ENCODE measurements around the gene CBY1. TPM values are rescaled to one million over a fixed set of nuclear protein-coding genes. Genes with fewer than 3 reads are reported as not detected.
A peak's percentile ranks its signal among the peaks of the same experiment; 100 is the strongest.

The CBY1 gene
- total and polyA plus RNA-seq, 10 of the 15 experiments (the other 5 are each of a cell fraction or from before 2014, with no cell fraction given), result 7.3 to 18.6 (median 11.9) TPM

DNA sequence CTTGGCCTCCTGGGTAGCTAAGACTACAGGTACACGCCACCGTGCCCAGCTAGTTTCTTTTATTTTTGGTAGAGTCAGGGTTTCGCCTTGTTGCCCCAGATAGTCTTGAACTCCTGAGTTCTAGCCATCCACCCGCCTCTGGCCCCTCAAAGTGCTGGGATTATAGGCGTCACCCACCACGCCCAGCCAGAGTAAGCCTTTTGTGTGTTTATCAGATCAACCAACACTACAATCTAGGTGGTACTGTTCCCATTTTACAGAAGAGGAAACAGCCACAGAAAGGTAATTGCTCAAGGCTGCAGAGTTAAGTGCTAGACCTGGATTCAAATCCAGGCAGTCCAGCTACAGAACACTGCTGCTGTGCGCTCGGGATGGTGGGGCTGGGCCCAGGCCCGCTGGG, 28.5 kb downstream of the CBY1 start:
- CTCF ChIA-PET, result interaction anchor here (4.3 kb wide), 1 partner anchor 14 kb away, joined by 45 read pairs; the partner anchor contains the start of gene JOSD1
- Histone ChIP-seq H3K4me2 (ENCODE audit: control insufficient read depth, insufficient read depth) (no peak overlapping the region), H3K4me3 (no peak overlapping the region), H3K79me2 (ENCODE audit: control insufficient read depth, insufficient read depth, low read length) (peaks cover 12% of the 10 kb centered on the region), H3K9me3 (replicated peaks; ENCODE audit: control insufficient read depth, insufficient read depth, low read length) (no peaks in the 10 kb centered on the region; the same call in 2 of the 3 replicates), H4K20me1 (ENCODE audit: control insufficient read depth, insufficient read depth) (no peaks in the 10 kb centered on the region), H3K27me3 (replicated peaks in 1 of 2; ENCODE audit: control insufficient read depth in 2 of 2, insufficient read depth in 2 of 2, low read length in 1 of 2) (no peaks in the 10 kb centered on the region), H2AFZ (ENCODE audit: control insufficient read depth, low read depth, low read length) (no peak overlapping the region), H3K4me1 (ENCODE audit: control insufficient read depth, insufficient read depth, low read length) (no peaks in the 10 kb centered on the region; the same call in 1 of the 2 replicates), H3K36me3 (ENCODE audit: control insufficient read depth in 2 of 2, insufficient read depth in 2 of 2, low read length in 1 of 2) (peaks cover 15 to 18% of the 10 kb centered on the region in 2 experiments; a peak in 3 of 4 replicates), H3K9ac (ENCODE audit: control insufficient read depth, insufficient read depth, low read length) (no peak overlapping the region), H3K27ac (ENCODE audit: control insufficient read depth, insufficient read depth) (no peak overlapping the region)
- intact Hi-C loops (cut with micrococcal nuclease; ENCODE audit: unreplicated experiment), result no loop called here
- over 99% methylated on average over 9 of the region's 9 CpGs for WGBS (ENCODE audit: insufficient coverage, insufficient replicate concordance, low lambda C conversion rate, missing lambda C conversion rate)
- SMC1A ChIA-PET (ENCODE audit: uncharacterized antibody, unreplicated experiment), result interaction anchor here (4.4 kb wide), 1 partner anchor 13 kb away, joined by 43 read pairs; the partner anchor contains the start of gene JOSD1
- TF ChIP-seq BACH1 (IDR thresholded peaks at IDR 0.05; ENCODE audit: borderline replicate concordance), result 0 out of 2 replicates have a peak, but pooled peaks have one; percentile 8
- TF ChIP-seq, protein P1, sequence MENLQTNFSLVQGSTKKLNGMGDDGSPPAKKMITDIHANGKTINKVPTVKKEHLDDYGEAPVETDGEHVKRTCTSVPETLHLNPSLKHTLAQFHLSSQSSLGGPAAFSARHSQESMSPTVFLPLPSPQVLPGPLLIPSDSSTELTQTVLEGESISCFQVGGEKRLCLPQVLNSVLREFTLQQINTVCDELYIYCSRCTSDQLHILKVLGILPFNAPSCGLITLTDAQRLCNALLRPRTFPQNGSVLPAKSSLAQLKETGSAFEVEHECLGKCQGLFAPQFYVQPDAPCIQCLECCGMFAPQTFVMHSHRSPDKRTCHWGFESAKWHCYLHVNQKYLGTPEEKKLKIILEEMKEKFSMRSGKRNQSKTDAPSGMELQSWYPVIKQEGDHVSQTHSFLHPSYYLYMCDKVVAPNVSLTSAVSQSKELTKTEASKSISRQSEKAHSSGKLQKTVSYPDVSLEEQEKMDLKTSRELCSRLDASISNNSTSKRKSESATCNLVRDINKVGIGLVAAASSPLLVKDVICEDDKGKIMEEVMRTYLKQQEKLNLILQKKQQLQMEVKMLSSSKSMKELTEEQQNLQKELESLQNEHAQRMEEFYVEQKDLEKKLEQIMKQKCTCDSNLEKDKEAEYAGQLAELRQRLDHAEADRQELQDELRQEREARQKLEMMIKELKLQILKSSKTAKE (IDR thresholded peaks at IDR 0.05; ENCODE audit: low read depth, poor library complexity, severe bottlenecking), result no peak
- ATAC-seq (no peak), FAIRE-seq (no peak), DNase-seq (ENCODE audit: low read depth, low spot score) (no peak)
- RAD21 ChIA-PET (ENCODE audit: unreplicated experiment), result no interaction called here
- POLR2A ChIA-PET, result interaction anchor here (0.6 to 4.2 kb wide), 3 partner anchors 14 to 215 kb away, joined by 4 to 43 read pairs (median 14); no protein-coding TSS in a partner anchor
- BruUV-seq (replicated peaks), result no TSS peak
- in situ Hi-C loops (cut with MboI), result no loop called here

DNA sequence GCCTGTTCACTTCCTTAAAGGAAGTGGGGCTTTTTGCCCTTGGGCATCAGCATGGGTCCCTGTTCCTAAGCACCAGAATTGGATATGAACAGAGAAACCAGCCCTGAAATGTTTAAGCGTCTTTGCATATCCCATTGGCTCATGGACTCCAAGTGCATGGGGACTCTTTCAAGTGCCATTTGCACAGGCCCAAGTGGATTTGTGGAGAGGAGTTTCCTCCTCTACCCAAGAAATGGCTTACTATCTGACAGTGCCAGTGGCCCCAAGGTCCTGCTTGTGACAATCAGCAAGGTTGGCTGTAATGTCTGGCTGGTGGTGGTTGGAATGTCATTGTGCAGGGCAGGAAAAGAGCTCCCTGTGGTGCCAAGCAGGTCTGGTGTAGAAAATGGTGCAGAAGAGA, 29.3 kb downstream of the CBY1 start:
- in situ Hi-C loops (cut with MboI), result no loop called here
- RAD21 ChIA-PET (ENCODE audit: unreplicated experiment), result interaction anchor here (0.6 kb wide), 1 partner anchor 90 kb away, joined by 4 read pairs; no protein-coding TSS in a partner anchor
- Histone ChIP-seq H3K27ac (ENCODE audit: control insufficient read depth, insufficient read depth) (no peak overlapping the region), H3K9ac (ENCODE audit: control insufficient read depth, insufficient read depth, low read length) (no peak overlapping the region), H3K27me3 (replicated peaks in 1 of 2; ENCODE audit: control insufficient read depth in 2 of 2, insufficient read depth in 2 of 2, low read length in 1 of 2) (no peaks in the 10 kb centered on the region), H3K79me2 (ENCODE audit: control insufficient read depth, insufficient read depth, low read length) (peaks cover 12% of the 10 kb centered on the region), H3K4me3 (no peak overlapping the region), H3K9me3 (replicated peaks; ENCODE audit: control insufficient read depth, insufficient read depth, low read length) (no peaks in the 10 kb centered on the region; the same call in 2 of the 3 replicates), H3K36me3 (ENCODE audit: control insufficient read depth in 2 of 2, insufficient read depth in 2 of 2, low read length in 1 of 2) (peaks cover 15 to 18% of the 10 kb centered on the region in 2 experiments; a peak in 3 of 4 replicates), H4K20me1 (ENCODE audit: control insufficient read depth, insufficient read depth) (no peaks in the 10 kb centered on the region), H2AFZ (ENCODE audit: control insufficient read depth, low read depth, low read length) (no peak overlapping the region), H3K4me2 (ENCODE audit: control insufficient read depth, insufficient read depth) (no peak overlapping the region), H3K4me1 (ENCODE audit: control insufficient read depth, insufficient read depth, low read length) (no peaks in the 10 kb centered on the region; the same call in 1 of the 2 replicates)
- SMC1A ChIA-PET (ENCODE audit: uncharacterized antibody, unreplicated experiment), result no interaction called here
- no peak for DNase-seq (ENCODE audit: low read depth, low spot score)
- FAIRE-seq, result no peak
- TF ChIP-seq SIX5 (IDR thresholded peaks at IDR 0.05; ENCODE audit: low read depth, low read length, severe bottlenecking) (no peak), POLR2A (IDR thresholded peaks at IDR 0.05; ENCODE audit: low read depth, low read length) (peak; percentile 33; the same call in 1 of the 2 replicates)
- ATAC-seq, result no peak
- BruUV-seq (replicated peaks), result no TSS peak
- CTCF ChIA-PET, result interaction anchor here (0.6 kb wide), 1 partner anchor 446 kb away, joined by 3 read pairs; no protein-coding TSS in a partner anchor
- intact Hi-C loops (cut with micrococcal nuclease; ENCODE audit: unreplicated experiment), result no loop called here
- POLR2A ChIA-PET, result no interaction called here
- 94% methylated on average over 1 of the region's 1 CpG for WGBS (ENCODE audit: insufficient coverage, insufficient replicate concordance, low lambda C conversion rate, missing lambda C conversion rate)
